IPS-NIHi7 (cell line): ENCODE data around the gene RPUSD1.

Experiments used
- DNase-seq: peaks from one replicate; pipeline ENCODE4 v3.0.0; 2012; ENCODE audit warnings: mixed read lengths; ENCODE audit errors: extremely low spot score

The RPUSD1 gene

DNA sequence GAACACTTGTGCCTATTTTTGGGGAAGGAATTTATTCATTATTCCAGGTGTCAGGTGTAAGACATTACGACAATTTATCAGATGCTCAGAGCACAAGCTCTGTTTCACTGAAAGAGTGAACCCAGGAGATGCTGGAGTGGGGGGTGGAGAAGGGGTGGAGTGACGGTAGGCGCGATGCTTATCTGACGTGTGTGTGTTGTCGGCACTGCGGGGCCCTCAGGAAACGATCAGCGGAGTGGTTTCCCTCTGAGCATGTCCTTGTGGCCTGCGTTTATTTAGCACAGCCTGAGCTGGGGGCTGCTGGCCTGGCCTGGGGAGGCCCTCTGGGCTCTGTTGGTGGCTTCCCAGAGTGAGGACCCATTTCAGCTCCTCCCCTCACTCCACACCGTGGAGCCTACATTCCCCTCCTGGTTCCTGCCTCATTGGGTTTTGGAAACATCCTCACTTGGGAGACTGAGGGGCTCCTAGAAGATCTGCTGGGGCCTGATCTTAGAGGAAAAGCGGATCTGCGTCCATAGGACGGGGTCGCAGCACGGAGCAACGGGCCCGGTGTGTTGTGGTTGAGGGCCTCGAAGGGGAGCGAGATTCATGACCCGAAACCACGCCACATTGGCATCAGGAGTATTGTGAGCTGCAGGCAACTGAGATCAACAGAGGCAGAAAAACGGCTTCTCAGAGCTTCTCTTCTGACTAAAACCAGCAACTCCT, 31.3 kb upstream of the RPUSD1 start:
- no peak for DNase-seq

DNA sequence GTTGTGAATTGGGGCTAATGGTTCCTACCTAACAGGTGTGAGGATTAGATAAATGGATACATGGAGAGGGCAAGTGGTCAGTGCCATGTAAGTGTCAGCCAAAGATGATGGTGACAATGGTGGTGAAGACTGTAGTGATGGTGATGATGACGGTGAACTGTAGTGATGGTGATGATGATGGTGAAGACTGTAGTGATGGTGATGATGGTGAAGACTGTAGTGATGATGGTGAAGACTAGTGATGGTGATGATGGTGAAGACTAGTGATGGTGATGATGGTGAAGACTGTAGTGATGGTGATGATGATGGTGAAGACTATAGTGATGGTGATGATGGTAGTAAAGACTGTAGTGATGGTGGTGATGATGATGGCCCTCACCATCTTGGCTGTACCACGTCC, 30.4 kb upstream of the RPUSD1 start:
- DNase-seq: no peak

DNA sequence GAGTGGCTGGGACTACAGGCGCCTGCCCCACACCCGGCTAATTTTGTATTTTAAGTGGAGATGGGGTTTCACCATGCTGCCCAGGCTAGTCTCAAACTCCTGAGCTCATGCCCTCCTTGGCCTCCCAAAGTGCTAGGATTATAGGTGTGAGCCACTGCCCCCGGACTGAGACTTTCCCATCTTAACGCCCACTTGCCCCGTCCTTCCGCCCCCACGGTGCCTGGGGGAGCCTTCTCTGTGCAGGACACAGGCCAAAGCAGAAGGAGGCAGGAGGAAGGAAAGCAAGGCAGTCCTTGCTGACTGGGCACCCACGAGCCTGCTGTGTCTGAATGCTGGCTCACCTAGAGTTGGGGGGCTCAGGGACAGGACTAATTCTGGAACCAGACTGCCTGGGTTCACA, 30.0 kb upstream of the RPUSD1 start:
- no peak for DNase-seq

DNA sequence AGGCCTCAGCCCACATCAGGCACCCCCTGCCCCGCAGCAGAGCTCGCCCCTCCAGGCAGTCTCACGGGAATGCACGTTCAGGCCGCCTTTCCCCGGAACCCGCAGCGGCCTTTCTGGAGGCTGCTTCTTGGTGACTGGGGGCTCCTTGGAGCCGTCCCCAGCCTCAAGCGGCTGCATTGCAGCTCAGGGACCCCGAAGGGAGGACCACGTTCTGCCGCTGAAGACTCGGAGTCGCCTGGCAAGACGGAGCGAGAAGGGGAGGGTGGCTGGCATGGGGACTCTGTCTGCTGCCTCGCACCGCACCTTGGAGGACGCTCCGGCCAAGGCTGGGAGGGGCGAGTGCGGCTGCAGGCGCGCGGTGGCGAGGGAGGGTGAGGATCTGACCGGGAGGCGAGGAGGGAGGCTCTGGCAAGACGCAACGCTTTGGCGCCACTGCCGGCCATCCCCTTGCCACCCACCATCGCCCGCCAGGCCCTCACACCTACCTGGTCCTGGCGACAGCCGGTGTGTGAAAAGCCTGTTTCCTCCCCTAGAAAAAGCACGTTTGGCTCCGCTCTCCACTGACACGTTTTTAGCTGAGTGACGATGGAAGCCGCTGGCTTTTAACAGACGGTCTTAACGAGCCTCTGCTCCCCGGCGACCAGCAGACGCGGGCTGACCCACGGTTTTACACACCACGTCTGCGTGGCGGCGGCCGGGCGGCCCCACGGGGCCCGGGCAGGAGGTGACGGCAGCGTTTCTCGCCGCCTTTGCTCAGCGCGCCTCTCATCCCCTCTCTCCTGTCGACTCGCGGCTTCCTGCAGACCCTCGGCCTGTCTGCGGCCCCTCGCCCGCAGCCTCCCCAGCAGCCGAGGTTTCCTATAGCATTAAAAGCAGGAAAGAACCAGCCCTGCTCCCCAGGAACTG, 29.1 kb upstream of the RPUSD1 start:
- no peak for DNase-seq

DNA sequence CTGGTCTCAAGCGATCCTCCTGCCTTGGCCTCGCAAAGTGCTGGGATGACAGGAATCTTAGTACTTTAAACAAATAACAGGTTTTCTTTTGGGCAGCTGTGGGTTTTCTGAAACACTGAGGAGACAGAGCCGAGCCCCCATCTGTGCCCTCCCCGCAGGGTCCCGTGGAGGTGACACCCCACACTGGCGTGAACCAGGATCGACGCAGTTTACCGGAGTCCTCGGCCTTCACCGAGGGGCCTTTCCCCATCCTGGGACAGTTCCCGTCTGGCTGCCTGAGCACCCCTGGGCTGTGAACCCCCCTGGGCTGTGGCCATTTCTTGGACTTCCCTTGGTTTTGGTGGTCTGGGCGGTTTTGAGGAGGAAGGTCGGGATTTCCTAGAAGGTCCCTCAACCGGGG, 27.7 kb upstream of the RPUSD1 start:
- DNase-seq: no peak

DNA sequence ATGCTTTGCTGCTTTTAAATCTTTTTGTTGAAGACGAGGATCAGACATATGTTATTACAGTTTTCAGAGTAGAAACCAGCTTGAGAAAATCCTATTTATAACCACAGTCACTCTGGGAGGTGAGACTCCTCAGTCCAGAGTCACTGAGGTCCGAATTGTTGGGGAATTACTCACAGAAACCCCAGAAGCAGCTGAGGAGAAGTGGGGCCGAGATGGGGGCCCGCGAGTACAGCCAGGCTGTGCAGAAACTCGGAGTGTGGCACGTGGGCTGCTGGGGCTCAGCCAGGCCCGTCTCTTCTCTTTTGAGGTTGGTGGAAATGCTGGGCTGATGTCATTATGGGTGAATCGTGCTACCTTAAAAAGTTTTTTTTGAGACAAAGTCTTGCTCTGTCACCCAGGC, 26.8 kb upstream of the RPUSD1 start:
- no peak for DNase-seq

DNA sequence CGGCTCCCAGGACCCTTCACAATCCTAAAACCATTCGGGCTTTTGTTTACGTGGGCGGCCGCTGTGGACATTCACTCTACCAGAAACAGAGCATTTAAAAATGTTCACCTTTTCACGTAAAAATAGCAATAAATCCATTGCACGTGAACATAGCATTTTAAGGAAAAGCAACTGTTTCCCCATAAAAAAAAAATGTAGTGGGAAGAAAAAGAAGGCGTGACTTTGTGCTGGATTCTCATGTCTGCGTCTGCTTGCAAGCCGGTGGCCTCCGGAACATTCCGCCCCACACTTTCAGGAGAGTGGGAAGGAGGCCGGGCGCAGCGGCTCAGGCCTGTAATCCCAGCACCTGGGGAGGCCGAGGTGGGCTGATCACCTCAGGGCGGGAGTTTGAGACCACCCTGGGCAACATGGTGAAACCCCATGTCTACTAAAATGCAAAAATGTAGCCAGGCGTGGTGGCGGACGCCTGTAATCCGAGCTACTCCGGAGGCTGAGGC, 25.8 kb upstream of the RPUSD1 start:
- DNase-seq: no peak

DNA sequence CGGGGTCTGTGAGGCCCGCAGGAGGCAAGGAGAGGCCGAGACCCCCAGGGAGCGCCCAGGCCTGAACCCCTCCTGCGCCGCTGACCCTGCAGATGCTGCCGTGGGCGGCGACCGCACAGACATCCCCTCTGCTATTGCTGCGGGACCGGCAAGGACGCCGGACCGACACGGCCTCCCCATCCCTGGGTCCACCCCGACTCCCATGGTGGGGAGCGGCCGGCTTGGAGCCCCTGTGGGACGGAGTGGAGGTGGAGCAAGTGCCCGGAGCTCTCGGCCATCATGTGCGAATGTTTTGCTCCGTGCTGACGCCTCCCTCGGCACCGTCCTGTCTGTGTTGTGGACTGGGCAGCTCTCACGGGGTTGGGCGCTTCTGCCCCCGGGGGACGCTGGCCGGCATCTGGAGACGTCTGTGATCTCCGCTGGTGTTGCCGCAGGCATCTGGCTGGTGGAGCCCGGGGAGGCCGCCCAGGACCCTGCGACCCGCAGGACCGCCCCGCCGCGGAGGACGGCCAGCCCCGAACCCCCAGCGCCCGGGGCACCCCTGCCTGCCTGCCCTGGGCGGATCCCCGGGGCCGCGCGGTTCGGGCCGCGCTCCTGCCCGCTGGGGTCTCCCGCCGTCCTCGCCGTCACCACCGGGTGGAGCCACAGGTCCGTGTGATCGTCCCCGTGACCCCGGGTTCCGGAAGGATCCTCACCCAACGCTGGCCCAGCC, 25.2 kb upstream of the RPUSD1 start:
- DNase-seq: peak; percentile 91

DNA sequence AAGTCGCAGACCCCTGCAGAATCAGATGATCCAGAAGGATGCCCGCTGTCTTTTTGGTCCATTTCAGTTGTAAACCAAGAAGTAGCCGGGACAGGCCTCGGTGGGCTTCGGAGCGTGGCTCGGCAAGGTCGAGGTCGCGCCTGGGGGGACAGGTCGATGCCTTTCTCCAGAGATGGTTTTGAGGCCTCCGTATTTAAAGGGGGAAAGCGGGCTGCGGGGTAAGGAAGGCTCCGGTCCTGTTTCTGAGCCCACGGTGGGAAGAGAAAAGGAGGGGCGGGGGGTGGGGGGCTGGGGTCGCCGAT, 19.9 kb upstream of the RPUSD1 start:
- no peak for DNase-seq

DNA sequence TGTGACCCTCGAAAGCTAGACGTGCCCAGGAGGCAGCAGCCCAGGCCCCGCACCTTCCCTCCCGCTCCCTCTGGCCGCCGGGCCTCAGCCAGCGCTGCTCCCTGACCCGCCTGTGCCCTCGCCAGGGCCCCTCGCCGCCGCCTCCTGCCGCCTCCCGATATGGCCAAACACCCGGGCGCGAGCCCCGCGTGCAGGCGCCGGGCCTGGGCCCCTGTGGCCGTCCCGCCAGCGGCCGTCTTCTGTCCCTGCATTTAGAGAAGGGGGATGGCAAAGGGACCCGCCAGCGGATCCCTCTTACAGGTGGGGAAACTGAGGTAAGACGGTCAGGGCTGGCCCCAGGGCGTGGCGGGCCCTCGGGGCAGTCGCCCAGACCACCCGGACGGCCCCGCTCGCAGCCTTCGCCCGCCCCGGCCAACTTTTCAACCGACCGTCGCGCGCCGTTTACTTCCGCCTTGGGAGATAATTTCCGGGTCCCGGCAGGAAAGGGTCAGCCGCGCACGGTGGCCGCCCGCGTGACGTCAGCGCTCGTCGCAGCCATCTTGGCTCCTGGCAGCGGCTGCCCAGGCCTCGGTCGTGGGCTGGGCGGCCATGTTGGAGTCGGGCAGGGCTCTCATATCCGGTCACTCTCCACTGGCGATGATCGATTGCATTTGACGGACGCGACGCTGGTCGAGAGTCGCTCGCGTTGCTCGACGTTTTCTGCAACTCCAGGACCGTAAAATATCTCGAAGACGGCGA, 19.3 kb upstream of the RPUSD1 start:
- DNase-seq: peak; percentile 98

DNA sequence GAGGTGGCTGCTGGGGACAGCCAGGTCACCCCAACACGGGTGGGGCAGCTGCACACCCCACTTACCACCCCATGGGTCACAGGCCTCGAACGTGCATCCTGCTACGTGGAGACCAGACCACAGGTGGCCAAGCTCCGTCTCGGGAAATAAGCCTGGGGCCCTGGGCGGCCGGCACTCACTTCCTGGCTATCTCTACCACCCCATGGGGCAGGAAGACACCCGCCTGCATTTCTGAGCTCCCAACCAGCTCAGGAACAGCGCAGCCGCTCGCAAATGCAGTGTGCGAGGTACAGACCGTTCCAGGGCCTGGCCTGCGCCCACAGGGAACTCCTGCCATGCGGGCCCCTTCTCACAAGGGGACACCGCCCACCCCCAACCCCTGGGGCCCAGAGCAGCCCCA, 17.3 kb upstream of the RPUSD1 start:
- no peak for DNase-seq

DNA sequence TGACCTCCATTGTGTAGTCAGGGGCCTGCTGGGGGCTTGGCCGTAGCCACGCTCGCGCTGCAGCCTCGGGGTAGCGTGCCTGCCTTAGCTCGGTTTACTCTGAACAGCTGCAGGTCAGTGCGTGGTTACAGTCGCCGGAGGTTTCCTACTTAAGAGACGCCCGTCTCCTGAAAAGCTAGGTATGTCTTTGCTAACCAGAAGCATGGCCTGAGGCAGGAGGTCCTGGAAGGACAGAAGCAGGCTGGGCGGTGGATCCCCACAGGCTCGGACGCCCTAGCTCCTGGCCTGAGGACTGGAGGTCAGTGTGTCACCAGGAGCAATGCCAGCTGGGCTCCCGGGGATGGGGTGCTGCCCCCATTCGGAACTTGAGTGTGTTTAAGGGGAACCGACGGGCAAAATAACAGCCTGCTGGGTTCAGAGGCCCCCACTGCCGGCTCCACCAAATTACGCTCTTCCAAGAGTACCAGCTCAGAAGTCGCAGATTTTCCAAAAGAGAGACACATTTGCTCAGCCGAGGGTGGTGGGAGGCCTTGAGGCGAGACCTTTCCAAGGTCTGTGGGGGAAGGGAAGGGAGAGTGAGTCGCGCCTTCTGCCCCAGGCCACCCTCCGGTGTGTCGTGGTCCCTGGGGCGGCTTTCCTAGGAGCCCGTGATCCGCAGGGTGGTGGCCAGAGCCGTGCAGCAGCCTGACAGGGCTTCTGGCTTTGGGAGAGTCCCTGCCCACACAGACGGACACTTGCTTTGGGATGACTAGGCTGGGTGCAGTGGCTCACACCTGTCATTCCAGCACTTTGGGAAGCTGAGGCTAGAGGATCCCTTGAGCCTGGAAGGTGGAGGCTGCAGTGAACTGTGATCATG, 16.2 kb upstream of the RPUSD1 start:
- no peak for DNase-seq

DNA sequence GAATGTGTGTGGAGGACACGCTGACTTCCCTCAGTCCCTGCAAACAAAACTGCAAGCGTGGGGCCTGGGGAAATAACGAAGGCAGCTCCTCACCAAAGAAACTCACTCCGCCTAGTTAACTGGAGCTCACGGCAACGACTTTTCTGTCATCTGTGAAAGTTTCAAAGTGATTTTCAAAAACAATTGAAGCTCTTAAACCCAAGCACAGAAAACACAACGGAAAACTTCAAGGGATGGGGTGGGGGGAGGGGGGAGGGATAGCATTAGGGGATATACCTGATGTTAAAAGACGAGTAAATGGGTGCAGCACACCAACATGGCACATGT, 15.5 kb upstream of the RPUSD1 start:
- DNase-seq: no peak

DNA sequence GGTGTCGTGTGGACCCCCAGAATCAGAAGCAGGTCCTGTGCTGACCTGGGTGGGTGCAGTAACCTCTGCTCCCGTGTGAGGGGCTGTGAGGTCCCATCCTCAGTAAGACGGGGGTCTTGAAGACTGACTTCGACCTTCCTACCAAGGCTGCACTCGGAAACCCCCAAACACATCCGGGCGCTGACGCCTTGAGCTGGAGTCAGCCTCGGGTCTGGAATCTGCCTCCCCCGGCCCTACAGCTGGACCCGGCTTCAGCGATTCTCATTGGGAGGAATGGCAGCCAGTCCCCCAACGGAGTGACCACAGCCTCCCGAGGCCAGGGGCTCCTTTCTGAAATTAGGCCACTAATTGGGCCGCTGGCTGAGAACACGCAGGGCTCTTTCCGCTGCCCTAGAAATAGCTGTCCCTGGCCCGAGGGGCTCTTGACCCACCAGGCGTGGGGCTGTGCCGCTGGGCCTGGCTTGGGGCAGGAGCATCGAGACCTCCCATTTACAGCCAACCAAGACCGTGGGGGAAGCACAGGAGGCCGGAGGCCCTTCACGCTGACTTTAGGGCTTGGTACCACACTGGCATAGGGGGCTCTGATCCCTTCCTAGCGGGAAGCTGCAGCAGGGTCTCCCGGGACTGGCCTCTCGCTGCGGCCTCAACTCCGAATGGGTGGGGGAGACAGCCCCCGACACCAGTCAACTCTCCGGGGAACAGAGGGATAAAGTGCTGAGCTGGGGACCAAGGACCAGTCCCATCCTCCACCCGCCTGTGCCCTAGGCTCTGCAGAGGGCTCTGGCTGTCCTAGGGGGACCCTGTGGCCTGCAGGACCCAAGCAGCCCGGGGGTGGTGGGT, 15.0 kb upstream of the RPUSD1 start:
- DNase-seq: no peak

DNA sequence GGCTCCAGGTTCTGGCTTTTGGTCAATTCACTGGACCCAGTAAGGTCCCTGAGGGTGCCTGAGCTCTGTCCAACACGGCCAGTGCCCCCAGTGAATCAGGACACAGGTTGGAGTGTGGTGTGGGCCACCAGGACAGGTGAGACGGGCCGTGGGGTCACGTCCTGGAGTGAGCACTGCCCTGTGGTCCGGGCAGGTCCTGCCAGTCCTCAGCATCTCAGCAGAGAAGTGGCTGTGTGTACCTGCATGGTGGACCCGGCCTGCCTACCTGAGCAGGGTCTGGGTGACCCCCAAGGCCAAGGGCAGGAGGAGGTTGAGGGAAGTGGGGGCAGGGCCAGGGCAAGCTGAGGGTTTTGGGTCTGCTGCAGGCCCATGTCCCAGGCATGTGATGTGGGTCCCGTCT, 14.3 kb upstream of the RPUSD1 start:
- DNase-seq: no peak

DNA sequence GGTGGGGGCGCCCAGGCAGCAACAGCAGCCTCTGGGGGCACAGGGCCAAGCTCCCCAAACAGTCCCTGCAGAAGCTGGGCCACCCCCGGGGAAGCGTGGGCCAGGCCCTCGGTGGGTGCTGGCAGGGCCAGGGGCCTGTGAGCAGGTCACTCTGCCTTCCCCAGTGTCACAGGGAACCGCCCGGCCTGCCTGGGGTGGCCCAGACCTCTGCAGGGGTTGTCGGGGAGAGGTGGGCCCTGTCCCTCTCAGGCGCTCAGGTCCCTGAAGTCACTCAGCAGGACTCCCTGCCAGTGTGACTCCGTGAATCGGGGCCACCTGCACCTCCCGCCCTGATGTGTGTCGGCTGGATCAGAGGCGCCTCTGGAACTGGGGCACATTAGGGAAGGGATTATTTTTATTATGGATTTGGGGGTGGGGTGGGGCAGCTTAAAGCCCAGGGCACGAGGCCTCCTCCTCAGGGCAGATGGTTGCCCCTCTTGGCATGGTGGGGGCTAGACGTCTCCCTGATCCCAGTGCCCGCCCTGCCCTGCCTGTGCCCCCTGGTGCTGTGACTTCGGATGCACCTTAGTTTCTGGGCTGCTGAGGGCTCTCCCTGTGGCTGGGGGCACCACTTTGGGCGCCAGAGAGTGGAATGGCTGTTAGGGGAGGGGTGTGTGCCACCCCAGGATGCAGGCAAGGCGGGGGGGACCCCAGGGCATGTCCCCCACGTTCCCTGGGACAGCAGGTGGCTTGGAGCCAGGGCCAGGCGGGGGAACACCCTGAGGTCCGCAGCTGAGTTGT, 13.6 kb upstream of the RPUSD1 start:
- no peak for DNase-seq

DNA sequence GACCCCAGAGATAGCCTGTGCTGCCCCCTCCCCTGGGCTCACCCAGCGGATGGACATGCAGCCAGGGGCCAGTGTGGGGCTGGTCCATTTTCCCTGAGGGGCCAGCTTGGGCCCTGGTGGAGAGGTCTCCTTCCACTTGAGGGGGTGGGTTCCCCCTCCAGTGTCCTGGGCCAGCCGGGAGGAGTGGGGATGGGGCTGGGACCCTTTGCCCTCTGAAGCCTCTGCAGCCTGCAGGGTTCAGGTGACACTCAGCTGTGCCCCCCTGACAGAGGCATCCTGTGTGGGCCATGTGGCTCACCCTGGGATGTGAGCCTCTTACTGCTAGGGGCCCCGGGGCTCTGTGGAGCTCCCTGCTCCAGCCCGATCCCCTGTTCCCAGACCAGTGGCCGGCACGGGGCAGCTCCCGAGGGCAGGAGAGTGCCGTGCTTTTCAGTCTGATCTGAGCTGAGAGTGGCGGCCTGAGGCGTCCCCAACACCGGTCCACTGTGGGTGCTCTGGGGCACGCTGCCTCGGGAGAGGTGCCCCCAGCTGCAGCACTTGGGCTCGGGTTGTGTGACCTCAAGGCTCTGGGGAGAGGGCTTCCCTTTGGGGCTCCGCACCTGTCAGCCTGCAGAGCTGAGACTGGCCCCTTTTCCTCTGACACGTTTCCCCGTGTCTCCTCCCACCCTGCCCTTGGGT, 12.8 kb upstream of the RPUSD1 start:
- DNase-seq: no peak

DNA sequence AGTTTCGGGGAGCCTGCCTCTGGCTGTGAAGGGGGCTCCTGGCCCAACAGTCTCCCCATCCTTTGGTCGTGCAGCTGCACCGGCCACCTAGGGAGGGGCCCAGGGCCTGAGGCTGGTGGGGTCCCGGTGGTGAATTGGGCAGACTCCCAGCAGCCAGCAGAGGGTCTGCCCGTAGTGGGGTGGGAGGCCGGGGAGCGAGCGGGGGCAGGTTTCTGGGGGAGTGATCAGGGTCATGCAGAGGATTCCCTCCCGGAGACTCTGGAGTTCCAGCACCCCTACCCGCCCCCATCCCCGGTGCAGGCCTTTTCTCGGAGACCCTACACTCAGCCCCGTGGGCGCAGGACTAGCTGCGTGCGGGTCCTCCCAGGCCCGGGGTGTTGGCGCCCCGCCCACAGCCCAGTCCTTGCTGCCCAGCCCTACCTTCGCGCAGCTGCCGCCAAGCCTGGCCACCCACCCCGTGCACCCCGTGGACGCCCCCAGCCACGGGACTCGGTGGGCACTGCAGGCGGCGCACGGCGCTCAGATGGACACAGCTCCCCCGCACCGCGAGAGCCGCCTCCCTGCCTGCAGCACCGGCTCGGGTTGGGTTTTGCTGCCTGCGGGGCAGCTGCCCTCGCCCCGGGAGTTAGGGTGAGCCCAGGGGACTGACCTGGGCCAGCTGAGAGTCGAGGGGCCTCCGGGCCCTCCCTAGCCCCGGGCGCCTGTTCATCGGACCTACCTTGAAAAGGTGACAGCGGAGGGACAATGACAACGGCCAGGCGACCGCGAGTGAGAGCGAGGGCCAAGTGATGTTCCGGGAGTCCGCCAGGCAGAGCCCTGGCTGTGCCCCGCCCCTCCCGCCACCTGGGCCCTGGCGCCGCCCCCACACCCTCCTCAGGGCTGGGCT, 12.0 kb upstream of the RPUSD1 start, which contains the start of gene GNG13:
GNG13 (minus strand) TSS at position 787 of the 886 bp plus-strand sequence. CDS start 1,657 bp downstream, outside the sequence.
- peak; percentile 83 for DNase-seq
